Smooth muscle cell (in vitro differentiated cells): ENCODE data around the gene TMEM40. TPM values are rescaled to one million over a fixed set of nuclear protein-coding genes. Genes with fewer than 3 reads are reported as not detected.

Source experiments
- DNase-seq: peaks from one replicate; lab custom pipeline; 2025; ENCODE audit not compliant: unreplicated experiment; lab: John Stamatoyannopoulos, UW
- H2AFZ ChIP-seq: fragments of 200-600 bp; sonication (generic); 2 replicates; pipeline ENCODE4 v1.6.0; 2016; ENCODE audit warnings: antibody characterized with exemption, low read depth, mild to moderate bottlenecking
- H3F3A ChIP-seq: fragments of 200-600 bp; sonication (generic); 2 replicates; pipeline ENCODE4 v1.6.0; 2017; ENCODE audit warnings: antibody characterized with exemption, low read depth
- H3K27ac ChIP-seq: fragments of 200-600 bp; sonication (generic); 2 replicates; pipeline ENCODE4 v1.5.1; 2016; ENCODE audit warnings: low read depth, mild to moderate bottlenecking
- H3K27me3 ChIP-seq: fragments of 200-600 bp; sonication (generic); 2 replicates; pipeline ENCODE4 v1.6.1; 2016; ENCODE audit warnings: low read depth, mild to moderate bottlenecking
- H3K36me3 ChIP-seq: fragments of 200-600 bp; sonication (generic); 2 replicates; pipeline ENCODE4 v1.5.1; 2016; ENCODE audit warnings: low read depth
- H3K4me1 ChIP-seq: fragments of 200-600 bp; sonication (generic); 2 replicates; pipeline ENCODE4 v1.5.1; 2016; ENCODE audit warnings: low read depth
- H3K4me2 ChIP-seq: fragments of 200-600 bp; sonication (generic); 2 replicates; pipeline ENCODE4 v1.6.0; 2016; ENCODE audit warnings: mild to moderate bottlenecking
- H3K4me3 ChIP-seq: fragments of 200-600 bp; sonication (generic); 2 replicates; pipeline ENCODE4 v1.5.1; 2016; ENCODE audit warnings: mild to moderate bottlenecking
- H3K79me2 ChIP-seq: fragments of 200-600 bp; sonication (generic); 2 replicates; pipeline ENCODE4 v1.6.0; 2016; ENCODE audit warnings: low read depth, mild to moderate bottlenecking
- H3K9ac ChIP-seq: fragments of 200-600 bp; sonication (generic); 2 replicates; pipeline ENCODE4 v1.6.0; 2016; ENCODE audit warnings: low read depth
- H3K9me3 ChIP-seq: fragments of 200-600 bp; sonication (generic); replicated peaks from 2 replicates; pipeline ENCODE4 v1.5.1; 2016; ENCODE audit warnings: low read depth
- H4K20me1 ChIP-seq: fragments of 200-600 bp; sonication (generic); 2 replicates; pipeline ENCODE4 v1.6.0; 2016; ENCODE audit warnings: low read depth
- WGBS: methylation state at CpG from one replicate; pipeline ENCODE4 v1.1.7; 2016; ENCODE audit warnings: low lambda C conversion rate; 5-methylcytosine and 5-hydroxymethylcytosine counted together
- polyA plus RNA-seq: library from polyadenylated mRNA; unstranded; fragments of >200 nt; fragmentation: Nextera tagmentation; extraction: Ambion mirVana; gene quantifications from 2 replicates; pipeline ENCODE4 v1.2.1, GENCODE V29; 2016
- total RNA-seq: library from RNA; depleted of rRNA; stranded (reverse); fragments of >200 nt; gene quantifications from 2 replicates; pipeline ENCODE4 v1.2.3, GENCODE V29; 2014
- TF ChIP-seq, protein P1 (sequence below): fragments of 200-600 bp; sonication (generic); IDR thresholded peaks from 2 replicates; pipeline ENCODE4 v1.5.1; 2017; ENCODE audit warnings: borderline replicate concordance, mild to moderate bottlenecking, antibody characterized with exemption; ENCODE audit not compliant: insufficient read depth, poor library complexity, severe bottlenecking

The TMEM40 gene
- total and polyA plus RNA-seq, 2 experiments from 2014 or later, result 6.7 to 6.8 TPM

GRCh38 chr3:12700800-12701199 lies 58.3 kb downstream of the TMEM40 start:
- no peak overlapping the region for H3K4me3 ChIP-seq
- no peak overlapping the region for H3K9ac ChIP-seq
- H3K79me2 ChIP-seq, result no peaks in the 10 kb centered on the region
- DNase-seq, result no peak
- no peaks in the 10 kb centered on the region for H4K20me1 ChIP-seq
- no peak overlapping the region for H3K27ac ChIP-seq
- no peak overlapping the region for H3K4me2 ChIP-seq
- H2AFZ ChIP-seq, result no peak overlapping the region
- WGBS, result 90% methylated on average over 2 of the region's 2 CpGs
- TF ChIP-seq, protein P1, sequence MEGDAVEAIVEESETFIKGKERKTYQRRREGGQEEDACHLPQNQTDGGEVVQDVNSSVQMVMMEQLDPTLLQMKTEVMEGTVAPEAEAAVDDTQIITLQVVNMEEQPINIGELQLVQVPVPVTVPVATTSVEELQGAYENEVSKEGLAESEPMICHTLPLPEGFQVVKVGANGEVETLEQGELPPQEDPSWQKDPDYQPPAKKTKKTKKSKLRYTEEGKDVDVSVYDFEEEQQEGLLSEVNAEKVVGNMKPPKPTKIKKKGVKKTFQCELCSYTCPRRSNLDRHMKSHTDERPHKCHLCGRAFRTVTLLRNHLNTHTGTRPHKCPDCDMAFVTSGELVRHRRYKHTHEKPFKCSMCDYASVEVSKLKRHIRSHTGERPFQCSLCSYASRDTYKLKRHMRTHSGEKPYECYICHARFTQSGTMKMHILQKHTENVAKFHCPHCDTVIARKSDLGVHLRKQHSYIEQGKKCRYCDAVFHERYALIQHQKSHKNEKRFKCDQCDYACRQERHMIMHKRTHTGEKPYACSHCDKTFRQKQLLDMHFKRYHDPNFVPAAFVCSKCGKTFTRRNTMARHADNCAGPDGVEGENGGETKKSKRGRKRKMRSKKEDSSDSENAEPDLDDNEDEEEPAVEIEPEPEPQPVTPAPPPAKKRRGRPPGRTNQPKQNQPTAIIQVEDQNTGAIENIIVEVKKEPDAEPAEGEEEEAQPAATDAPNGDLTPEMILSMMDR, result no peak
- no peaks in the 10 kb centered on the region for H3K4me1 ChIP-seq
- H3F3A ChIP-seq, result no peaks in the 10 kb centered on the region
- H3K9me3 ChIP-seq, result no peaks in the 10 kb centered on the region
- no peaks in the 10 kb centered on the region for H3K27me3 ChIP-seq
- H3K36me3 ChIP-seq, result no peaks in the 10 kb centered on the region

DNA sequence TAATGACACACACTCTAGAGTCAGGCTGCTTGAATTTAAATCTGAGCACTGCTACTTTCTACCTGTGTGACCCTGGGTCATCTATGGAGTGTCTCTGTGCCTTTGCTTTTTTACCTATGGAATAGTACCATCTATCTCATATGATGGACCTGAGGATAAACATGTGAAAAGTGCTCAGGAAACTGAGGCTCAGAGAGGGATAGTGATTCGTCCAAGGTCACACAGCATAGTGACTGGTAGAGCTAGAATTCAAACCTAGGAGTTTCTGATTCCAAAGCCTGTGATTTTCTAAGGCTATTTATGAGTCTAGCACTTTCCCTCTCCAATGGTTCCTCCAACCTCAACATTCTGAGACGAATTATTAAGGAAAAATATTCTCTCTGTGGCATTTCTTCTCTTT lies 63.1 kb downstream of the TMEM40 start:
- no peak overlapping the region for H2AFZ ChIP-seq
- WGBS, result 86% methylated on average over 2 of the region's 2 CpGs
- no peaks in the 10 kb centered on the region for H3K36me3 ChIP-seq
- H3F3A ChIP-seq, result no peaks in the 10 kb centered on the region
- no peak overlapping the region for H3K27ac ChIP-seq
- no peak overlapping the region for H3K9ac ChIP-seq
- TF ChIP-seq, protein P1, result no peak
- H3K4me2 ChIP-seq, result no peak overlapping the region
- no peaks in the 10 kb centered on the region for H4K20me1 ChIP-seq
- H3K9me3 ChIP-seq, result no peaks in the 10 kb centered on the region
- no peaks in the 10 kb centered on the region for H3K79me2 ChIP-seq
- no peaks in the 10 kb centered on the region for H3K27me3 ChIP-seq
- no peaks in the 10 kb centered on the region for H3K4me1 ChIP-seq
- H3K4me3 ChIP-seq, result no peak overlapping the region
- DNase-seq, result no peak

GRCh38 chr3:12695112-12695511 lies 63.9 kb downstream of the TMEM40 start:
- no peak for DNase-seq

GRCh38 chr3:12692444-12692843 lies 66.6 kb downstream of the TMEM40 start:
- Histone ChIP-seq H4K20me1 (no peaks in the 10 kb centered on the region), H3K27me3 (no peaks in the 10 kb centered on the region), H3K4me1 (no peaks in the 10 kb centered on the region), H3K4me3 (no peak overlapping the region), H3K4me2 (no peak overlapping the region), H2AFZ (no peak overlapping the region), H3K36me3 (no peaks in the 10 kb centered on the region), H3F3A (no peaks in the 10 kb centered on the region), H3K27ac (no peak overlapping the region), H3K9me3 (no peaks in the 10 kb centered on the region), H3K9ac (no peak overlapping the region), H3K79me2 (no peaks in the 10 kb centered on the region)
- no peak for DNase-seq
- 91% methylated on average over 8 of the region's 8 CpGs for WGBS
- TF ChIP-seq, protein P1, result no peak

More at GRCh38 chr3:12695112-12695511, 63.9 kb downstream of the TMEM40 start:
- no peaks in the 10 kb centered on the region for H3K9me3 ChIP-seq
- H4K20me1 ChIP-seq, result no peaks in the 10 kb centered on the region
- no peaks in the 10 kb centered on the region for H3K27me3 ChIP-seq
- H2AFZ ChIP-seq, result no peak overlapping the region
- 55% methylated on average over 3 of the region's 3 CpGs for WGBS
- H3K4me1 ChIP-seq, result no peaks in the 10 kb centered on the region
- no peak overlapping the region for H3K4me2 ChIP-seq
- TF ChIP-seq, protein P1, result no peak
- no peaks in the 10 kb centered on the region for H3K36me3 ChIP-seq
- no peak overlapping the region for H3K9ac ChIP-seq
- H3K27ac ChIP-seq, result peak overlapping the region; percentile 51
- no peaks in the 10 kb centered on the region for H3F3A ChIP-seq
- H3K4me3 ChIP-seq, result no peak overlapping the region
- H3K79me2 ChIP-seq, result no peaks in the 10 kb centered on the region
